HG03442 (cell line): ENCODE measurements around the gene ADGRL1.
A peak's percentile ranks its signal among the peaks of the same experiment; 100 is the strongest.

ENCODE experiments used
- ATAC-seq: cut with Tn5 transposase; IDR thresholded peaks from one replicate; pipeline ENCODE4 v1.9.1; 2021; ENCODE audit warnings: mild to moderate bottlenecking, moderate library complexity; ENCODE audit not compliant: unreplicated experiment

ADGRL1 gene

GRCh38 chr19:14142262-14143190, 63.4 kb downstream of the ADGRL1 start:
- ATAC-seq, result no peak

GRCh38 chr19:14141041-14141440, 64.9 kb downstream of the ADGRL1 start:
- no peak for ATAC-seq

GRCh38 chr19:14139944-14140343, 66.0 kb downstream of the ADGRL1 start:
- no peak for ATAC-seq

GRCh38 chr19:14138576-14139265, 67.2 kb downstream of the ADGRL1 start:
- ATAC-seq, result no peak

- ATAC-seq, result peak; percentile 82
Observed at GRCh38 chr19:14136509-14137281, 69.3 kb downstream of the ADGRL1 start, which contains the start of gene ASF1B. ASF1B (minus strand) TSS chr19:14136589; CDS start chr19:14136456, 133 bp downstream.

- ATAC-seq, result no peak
Observed at GRCh38 chr19:14135985-14136508, 69.9 kb downstream of the ADGRL1 start.

GRCh38 chr19:14135355-14135754, 70.6 kb downstream of the ADGRL1 start:
- ATAC-seq, result no peak

GRCh38 chr19:14127929-14128509, 78.0 kb downstream of the ADGRL1 start:
- no peak for ATAC-seq

GRCh38 chr19:14127176-14127575, 78.8 kb downstream of the ADGRL1 start:
- ATAC-seq, result no peak

- no peak for ATAC-seq
Observed at GRCh38 chr19:14122924-14123323, 83.0 kb downstream of the ADGRL1 start.

- no peak for ATAC-seq
Observed at GRCh38 chr19:14120497-14120780, 85.5 kb downstream of the ADGRL1 start.

- no peak for ATAC-seq
Observed at GRCh38 chr19:14119644-14120496, 86.1 kb downstream of the ADGRL1 start.

- ATAC-seq, result no peak
Observed at GRCh38 chr19:14119146-14119545, 86.8 kb downstream of the ADGRL1 start.

GRCh38 chr19:14118165-14119051, 87.6 kb downstream of the ADGRL1 start:
- ATAC-seq, result peak; percentile 26

- peak; percentile 81 for ATAC-seq
Observed at GRCh38 chr19:14117668-14118164, 88.3 kb downstream of the ADGRL1 start, which contains the start of gene PRKACA. PRKACA (minus strand) TSS chr19:14117762; CDS start chr19:14117547, 215 bp downstream.

- ATAC-seq, result no peak
Observed at GRCh38 chr19:14116918-14117578, 88.9 kb downstream of the ADGRL1 start.

GRCh38 chr19:14116525-14116917, 89.4 kb downstream of the ADGRL1 start:
- ATAC-seq, result no peak

- ATAC-seq, result no peak
Observed at GRCh38 chr19:14115756-14116155, 90.2 kb downstream of the ADGRL1 start.
